CD4-positive, alpha-beta T cell treated with Interleukin-6 at 100 ng/mL for 8 hours (primary cell): ENCODE data around the gene LAMB3.

Experiments
- DNase-seq: peaks from one replicate; pipeline ENCODE4 v3.0.0-alpha.2; 2020; ENCODE audit warnings: mixed read lengths, low spot score

The LAMB3 gene

DNA sequence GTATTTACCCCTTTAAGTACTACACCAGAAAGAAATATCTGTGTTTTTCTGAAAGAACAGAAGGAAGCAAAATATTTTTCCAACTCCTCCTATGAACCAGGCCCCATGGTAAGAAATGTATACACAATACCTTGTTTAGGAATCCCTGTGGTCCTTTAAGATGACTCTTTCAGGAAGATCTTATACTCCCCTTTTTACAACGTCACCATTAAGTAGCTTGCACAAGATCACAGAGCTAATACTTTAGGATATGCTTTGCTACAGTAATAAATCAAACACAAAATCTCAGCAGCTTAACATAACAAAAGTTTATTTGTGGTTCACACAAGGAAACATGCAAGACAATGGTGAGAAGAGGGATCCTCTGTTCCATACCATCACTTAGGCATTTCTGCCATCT, 8.8 kb upstream of the LAMB3 start:
- DNase-seq, result no peak

GRCh38 chr1:209659909-209660308, 7.7 kb upstream of the LAMB3 start:
- no peak for DNase-seq

DNA sequence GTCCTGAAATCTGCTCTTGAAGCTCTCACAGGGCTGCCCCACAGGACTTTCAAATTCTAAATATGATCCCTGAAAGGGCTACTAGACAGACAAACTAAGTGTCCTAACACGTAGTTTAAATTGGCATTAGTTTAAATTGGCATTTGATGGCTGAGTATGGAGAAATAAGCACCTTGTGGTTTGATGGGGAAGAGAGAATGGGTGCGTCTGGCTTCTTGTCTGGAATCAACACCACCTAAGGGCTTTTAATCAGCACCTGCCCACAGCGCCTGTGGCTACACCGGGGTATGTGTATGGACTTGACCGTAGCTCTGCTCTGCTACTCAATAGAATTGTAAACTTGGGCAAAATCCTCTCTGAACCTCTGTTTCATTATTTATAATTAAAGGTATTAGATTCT, 5.7 kb upstream of the LAMB3 start:
- DNase-seq, result no peak

DNA sequence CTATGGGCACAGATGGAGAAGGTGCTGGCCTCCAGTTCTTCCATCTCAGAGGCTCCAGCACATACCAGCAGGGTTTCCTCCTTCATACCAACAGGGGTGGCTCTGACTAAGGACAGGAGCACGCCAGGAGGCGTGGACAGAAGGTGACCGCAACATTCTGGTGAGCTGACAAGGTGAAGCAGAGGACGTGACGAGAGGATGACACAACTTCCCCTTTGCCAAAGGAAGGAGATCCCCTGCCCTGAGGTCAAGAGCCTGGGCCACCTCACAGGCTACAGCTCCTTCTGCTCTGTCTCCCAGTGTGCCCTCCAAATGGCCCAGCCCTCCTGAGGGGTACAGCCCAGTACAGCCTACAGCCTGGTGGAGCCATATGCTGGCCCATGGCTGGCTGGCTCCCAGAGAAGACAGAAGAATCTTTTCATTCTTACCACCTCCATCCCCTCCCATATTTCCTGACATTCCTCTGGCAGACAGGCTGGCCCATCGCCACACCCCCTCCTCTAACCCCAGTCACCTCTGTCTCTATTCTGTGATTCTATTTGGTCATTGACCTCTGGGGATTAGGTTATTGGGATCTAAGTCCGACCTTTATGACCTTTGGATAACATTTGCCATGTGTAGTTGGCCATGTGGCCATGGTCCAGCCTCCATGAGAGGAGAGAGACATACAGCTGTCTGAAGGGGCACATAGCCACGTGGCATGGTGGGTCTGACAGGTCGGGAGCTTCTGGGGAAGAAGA, 5.1 kb upstream of the LAMB3 start:
- DNase-seq, result no peak

GRCh38 chr1:209655411-209656231, 3.4 kb upstream of the LAMB3 start:
- no peak for DNase-seq

DNA sequence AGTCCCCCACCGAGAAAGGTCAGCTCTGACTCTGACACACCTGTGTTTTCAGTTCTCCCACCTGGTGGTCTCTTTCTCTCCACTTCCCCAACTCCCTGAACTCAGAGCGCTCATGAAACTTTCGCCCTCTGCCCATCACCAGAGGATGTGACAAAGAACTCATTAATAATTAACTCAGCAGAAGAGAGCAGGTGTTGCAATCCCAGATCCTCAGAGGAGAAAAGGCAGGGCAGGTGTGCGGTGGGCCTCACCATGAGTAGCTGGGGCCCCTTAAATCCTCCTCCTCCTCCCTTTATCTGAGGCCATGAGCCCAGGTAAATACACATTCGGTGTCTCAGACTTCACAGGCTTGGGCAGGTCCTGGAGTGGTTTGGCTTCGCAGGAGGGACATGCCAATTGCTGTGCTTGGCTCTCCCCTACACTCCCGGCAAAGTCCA, 1.7 kb upstream of the LAMB3 start:
- DNase-seq, result no peak

DNA sequence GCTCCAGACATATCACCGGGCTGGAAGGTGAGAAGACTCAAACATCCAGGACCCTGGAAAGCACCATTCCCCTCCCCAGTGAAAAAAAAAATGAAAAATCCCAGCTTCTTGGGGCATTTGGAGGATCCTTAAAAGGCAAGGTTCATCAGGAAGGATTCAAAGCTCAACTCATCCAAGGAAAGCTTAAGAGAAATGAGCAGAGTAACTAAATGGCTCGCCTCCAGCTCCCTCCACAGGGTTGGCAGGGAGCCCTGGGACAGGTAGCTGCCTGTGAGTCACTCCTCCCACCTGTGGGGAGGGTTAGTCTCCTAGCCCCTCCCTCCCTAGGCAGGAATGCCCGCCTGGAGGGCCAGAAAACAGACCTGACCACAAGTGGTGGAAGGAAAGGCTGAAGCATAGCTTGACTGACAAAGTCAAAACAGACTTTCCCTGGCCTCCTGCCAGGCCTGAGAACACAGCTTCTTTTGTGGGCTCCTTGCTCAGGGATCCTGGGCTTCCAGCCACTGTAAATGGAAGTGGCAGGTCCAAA, 712 bp upstream of the LAMB3 start:
- DNase-seq, result peak; percentile 11

DNA sequence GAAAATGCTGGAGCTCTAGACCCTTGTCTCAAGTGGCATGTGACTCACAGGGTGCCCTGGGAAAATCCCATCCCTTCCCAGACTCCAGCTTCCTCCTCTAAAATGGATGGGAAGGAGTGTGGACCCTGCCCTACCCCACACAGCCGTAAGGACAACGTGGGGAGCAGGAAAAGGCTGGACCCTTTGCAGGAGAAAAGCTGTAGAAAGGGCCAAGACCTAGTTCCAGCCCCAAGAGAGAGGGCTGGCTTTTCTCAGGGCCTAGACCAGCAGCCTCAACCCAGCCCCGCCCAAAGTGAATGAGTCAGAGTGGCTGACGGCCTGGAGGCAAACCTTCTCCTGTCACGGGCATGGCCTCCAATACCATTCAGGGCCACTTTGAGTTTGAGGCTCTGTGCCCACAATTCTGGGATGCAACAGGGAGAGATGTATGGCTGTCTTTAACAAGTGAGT, 1.1 kb downstream of the LAMB3 start:
- DNase-seq, result peak; percentile 53

DNA sequence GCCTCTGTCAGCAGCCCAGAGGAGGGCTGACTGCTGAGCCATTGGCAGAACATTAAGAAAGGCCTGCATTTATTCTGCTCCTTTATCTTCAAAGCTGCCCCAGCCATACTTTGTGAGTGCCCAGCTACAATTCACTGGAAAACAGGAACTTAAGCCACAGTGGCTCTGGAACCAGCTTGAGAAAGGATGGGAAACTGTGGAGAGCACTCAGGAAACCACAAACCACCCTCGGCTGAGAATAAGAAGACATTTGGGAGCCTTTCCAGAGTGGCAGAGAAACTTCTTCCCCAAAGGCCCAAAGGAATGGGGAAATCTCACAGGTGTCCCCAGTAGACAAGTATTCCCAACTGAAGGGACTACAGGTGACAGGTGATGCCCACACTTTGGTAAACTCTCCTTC, 1.8 kb downstream of the LAMB3 start:
- DNase-seq, result no peak

- no peak for DNase-seq
Observed at GRCh38 chr1:209648931-209649776, 3.1 kb downstream of the LAMB3 start.

- DNase-seq, result no peak
Observed at GRCh38 chr1:209648346-209648745, 3.9 kb downstream of the LAMB3 start.

DNA sequence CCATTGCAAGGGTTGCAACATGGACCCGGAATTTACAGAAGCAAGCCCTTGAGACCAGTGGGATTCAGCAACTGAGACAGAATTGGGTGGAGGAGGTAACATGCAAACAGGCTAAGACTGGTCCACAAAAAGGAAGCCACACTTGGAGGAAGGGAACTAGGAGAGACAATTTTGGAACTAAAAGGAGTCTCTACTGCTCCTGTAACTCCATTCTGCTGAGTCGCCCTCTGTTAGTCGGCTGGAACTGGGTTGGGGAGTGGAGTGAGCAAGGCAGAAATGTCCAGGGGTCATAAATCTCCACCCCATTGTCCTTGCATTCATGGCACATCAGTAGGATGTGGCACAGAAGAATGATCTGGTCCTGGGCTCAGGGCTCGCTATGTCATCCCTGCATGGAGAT, 5.1 kb downstream of the LAMB3 start:
- no peak for DNase-seq

DNA sequence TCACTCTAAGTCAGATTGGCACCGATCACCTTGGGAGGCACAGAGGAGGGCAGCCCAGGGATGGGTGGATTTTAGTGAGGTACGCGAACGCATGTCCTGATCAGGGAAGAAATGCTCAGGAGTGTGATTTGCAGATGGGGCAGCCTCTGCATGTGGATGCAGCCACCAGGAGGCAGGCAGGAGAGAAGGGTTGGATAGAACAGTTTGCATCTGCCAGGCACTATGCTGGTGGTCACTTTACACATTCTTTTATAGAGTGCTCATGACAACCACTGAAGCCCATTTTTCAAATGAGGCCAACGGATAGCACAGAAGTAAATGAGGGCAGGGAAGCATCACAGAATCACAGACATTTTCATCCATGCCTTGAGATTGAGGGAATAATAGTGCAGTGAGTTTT, 5.7 kb downstream of the LAMB3 start:
- no peak for DNase-seq

- no peak for DNase-seq
Observed at GRCh38 chr1:209645574-209646452, 6.4 kb downstream of the LAMB3 start.

GRCh38 chr1:209643285-209644020, 8.8 kb downstream of the LAMB3 start:
- no peak for DNase-seq

- DNase-seq, result no peak
Observed at GRCh38 chr1:209642816-209643215, 9.4 kb downstream of the LAMB3 start.

DNA sequence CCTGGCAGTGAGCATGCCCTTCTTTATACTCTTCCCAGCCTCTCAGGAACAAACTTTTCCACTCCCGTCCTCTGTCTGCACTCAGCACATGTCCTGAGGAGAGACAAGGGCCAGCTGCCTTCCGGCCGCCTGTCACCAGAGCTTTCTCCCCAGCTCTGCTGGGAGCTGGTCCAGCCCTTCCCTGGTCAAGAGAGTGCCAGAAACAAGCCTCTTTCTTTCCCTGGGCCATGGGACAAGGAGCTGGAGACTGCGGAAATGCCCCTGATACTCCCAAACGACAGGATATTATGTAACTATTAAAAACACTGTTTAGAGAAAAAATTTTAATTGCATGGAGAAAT, 10.4 kb downstream of the LAMB3 start:
- no peak for DNase-seq

DNA sequence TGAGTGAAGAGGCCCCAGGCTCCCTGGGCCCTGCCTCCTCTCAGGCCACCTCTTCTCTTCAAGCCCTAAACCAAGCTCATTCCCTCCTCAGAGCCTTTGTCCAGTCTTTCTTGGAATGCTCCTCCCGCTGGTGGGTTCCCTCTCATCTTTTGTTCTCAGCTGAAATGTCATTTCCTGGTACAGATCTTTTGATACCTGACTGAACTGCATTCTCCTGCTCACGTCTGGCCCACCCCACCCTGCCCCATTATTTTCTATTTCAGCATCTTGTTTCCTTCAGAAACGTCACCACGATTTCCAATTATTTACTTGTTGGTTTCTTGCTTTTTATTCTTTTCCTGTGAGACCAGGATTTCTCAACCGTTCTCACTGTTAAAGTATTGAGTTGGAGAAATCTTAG, 16.4 kb downstream of the LAMB3 start:
- DNase-seq, result no peak

DNA sequence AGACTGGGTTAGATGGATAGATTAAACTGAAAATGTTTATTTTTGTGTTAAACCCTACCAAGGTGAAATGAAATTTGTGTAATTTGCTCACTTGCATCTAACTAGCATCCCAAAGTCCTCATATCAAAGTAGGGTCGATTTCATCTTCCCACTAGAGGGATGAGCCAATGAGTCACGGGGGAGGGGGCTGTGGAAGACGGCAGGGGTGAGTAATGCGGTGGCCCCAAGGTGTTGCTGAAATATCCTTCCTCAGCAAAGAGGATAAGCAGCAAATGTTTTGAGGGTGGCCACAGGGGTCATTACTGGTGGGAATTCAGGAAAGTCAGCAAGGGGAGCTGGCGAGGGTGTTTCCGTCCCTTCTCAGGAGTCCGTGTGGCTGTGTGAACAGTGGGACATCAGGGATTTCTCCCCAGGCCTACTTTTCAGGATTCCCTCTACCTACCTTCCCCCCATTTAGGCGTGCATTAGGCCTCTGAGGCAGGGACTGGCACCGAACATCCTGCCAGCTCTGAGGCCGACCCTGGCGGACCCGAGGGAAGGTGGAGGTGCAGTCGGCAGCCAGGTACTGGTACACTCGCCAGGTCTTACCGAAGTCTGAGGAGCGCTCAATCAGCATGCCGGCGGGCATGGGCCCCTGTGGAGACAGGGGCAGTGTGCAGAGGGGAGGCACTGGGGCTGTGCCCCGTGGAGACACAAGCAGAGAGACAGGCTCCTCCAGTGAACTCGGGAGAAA, 18.1 kb downstream of the LAMB3 start:
- no peak for DNase-seq
